PC-9 (cell line): ENCODE measurements around the gene C7orf25.

Source experiments
- CTCF ChIP-seq: fragments of 200-600 bp; sonication (generic); conservative IDR thresholded peaks from 2 replicates; pipeline ENCODE4 v1.6.1; 2017; ENCODE audit warnings: mixed run types, antibody characterized with exemption, mild to moderate bottlenecking, moderate library complexity
- EZH2 ChIP-seq: fragments of 200-600 bp; sonication (generic); IDR thresholded peaks from 2 replicates; pipeline ENCODE4 v1.8.0; 2017; ENCODE audit warnings: antibody characterized with exemption, low read depth

DNA sequence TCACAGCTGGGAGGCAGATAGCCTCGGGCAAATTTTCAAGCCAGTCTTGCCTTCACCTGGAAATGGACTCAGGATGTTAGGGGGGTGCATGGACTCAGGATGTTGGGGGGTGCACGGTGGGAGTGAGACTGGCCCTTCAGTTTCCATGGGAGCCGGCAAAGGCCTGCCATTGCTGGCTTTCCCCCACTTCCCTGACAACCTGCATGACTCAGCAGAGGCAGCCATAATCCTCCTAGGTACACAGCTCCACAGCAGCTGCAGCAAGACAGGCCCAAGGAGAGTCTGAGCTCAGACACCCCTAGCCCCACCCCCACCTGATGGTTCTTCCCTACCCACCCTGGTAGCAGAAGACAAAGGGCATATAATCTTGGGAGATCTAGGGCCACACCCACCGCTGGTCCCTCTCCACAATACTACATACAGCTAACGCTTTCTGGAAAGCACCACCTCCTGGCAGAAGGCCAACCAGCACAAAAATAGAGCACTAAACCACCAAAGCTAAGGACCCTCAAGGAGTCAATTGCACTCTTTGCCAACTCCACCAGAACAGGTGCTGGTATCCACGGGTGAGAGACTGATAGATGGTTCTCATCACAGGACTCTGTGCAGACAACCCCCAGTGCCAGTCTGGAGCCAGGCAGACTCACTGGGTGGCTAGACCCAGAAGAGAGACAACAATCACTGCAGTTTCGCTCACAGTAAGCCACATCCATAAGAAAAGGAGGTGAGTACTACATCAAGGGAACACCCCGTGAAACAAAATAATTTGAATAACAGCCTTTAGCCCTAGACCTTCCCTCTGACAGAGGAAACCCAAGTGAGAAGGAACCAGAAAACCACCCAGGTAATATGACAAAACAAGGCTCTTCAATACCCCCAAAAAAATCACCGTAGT, 18.3 kb downstream of the C7orf25 start:
- TF ChIP-seq CTCF, result no peak
- TF ChIP-seq EZH2, result no peak
